Stomach smooth muscle (tissue), 2 donors: Measurements from ENCODE around the gene GARIN1A.
"Not testable (repeated sequence)": the region's sequence is repeated elsewhere in the genome, so short reads cannot be mapped to it uniquely, and the experiment has no call there.

Source experiments
- H3K27ac ChIP-seq: one replicate; pipeline ENCODE4 v1.7.0; 2013; ENCODE audit warnings: mild to moderate bottlenecking, low read length, inconsistent platforms
- H3K27me3 ChIP-seq, 2 donors: one replicate each; pipeline ENCODE4 v1.7.0; 2013; ENCODE audit warnings: low read length in 2 of 2; ENCODE audit not compliant: insufficient read depth in 2 of 2, control insufficient read depth in 1 of 2
- H3K36me3 ChIP-seq, 2 donors: one replicate each; pipeline ENCODE4 v1.7.0; 2013; ENCODE audit warnings: low read length in 2 of 2; ENCODE audit not compliant: control insufficient read depth in 2 of 2, insufficient read depth in 2 of 2
- H3K4me1 ChIP-seq: one replicate; pipeline ENCODE4 v1.7.0; 2013; ENCODE audit warnings: low read length; ENCODE audit not compliant: control insufficient read depth, insufficient read depth
- H3K4me3 ChIP-seq, 2 donors: one replicate each; pipeline ENCODE4 v1.7.0; 2013; ENCODE audit warnings: low read length in 2 of 2
- H3K9ac ChIP-seq, 2 donors: one replicate each; pipeline ENCODE4 v1.7.0; 2013; ENCODE audit warnings: low read length in 2 of 2, mild to moderate bottlenecking in 1 of 2
- H3K9me3 ChIP-seq, 2 donors: one replicate each; pipeline ENCODE4 v1.7.0; 2013; ENCODE audit warnings: low read length in 2 of 2; ENCODE audit not compliant: control insufficient read depth in 2 of 2
- donor health status: healthy.
- donor health status: Pancreatic carcinoma.

Gene GARIN1A

GRCh38 chr7:128683270-128683669 is 11.2 kb downstream of the GARIN1A start:
- not testable (repeated sequence) for H3K9me3 ChIP-seq, H3K27me3 ChIP-seq, H3K27ac ChIP-seq, H3K36me3 ChIP-seq, H3K9ac ChIP-seq, H3K4me3 ChIP-seq, H3K4me1 ChIP-seq

- H3K4me3 ChIP-seq, H3K9me3 ChIP-seq, H3K4me1 ChIP-seq, H3K27ac ChIP-seq, H3K9ac ChIP-seq, H3K36me3 ChIP-seq, H3K27me3 ChIP-seq: not testable (repeated sequence)
Measured at GRCh38 chr7:128683738-128684137, 11.6 kb downstream of the GARIN1A start.

- Histone ChIP-seq H3K4me3 (no peak overlapping the region), H3K36me3 (peaks cover 2% of the 10 kb centered on the region in 2 donors), H3K9ac (no peak overlapping the region), H3K27ac (no peak overlapping the region), H3K9me3 (no peaks in the 10 kb centered on the region), H3K4me1 (no peaks in the 10 kb centered on the region), H3K27me3 (no peaks in the 10 kb centered on the region)
Measured at GRCh38 chr7:128687131-128687530, 15.0 kb downstream of the GARIN1A start.

- no peaks in the 10 kb centered on the region for H3K9me3 ChIP-seq
- H3K27ac ChIP-seq = no peak overlapping the region
- H3K27me3 ChIP-seq = peaks cover 0 to 2% of the 10 kb centered on the region in 2 donors
- no peaks in the 10 kb centered on the region for H3K36me3 ChIP-seq
- H3K4me1 ChIP-seq = no peaks in the 10 kb centered on the region
- H3K9ac ChIP-seq = no peak overlapping the region
- no peak overlapping the region for H3K4me3 ChIP-seq
Measured at GRCh38 chr7:128688492-128688891, 16.4 kb downstream of the GARIN1A start.

GRCh38 chr7:128689161-128689935 is 17.3 kb downstream of the GARIN1A start:
- not testable (repeated sequence) for H3K4me1 ChIP-seq, H3K27me3 ChIP-seq, H3K36me3 ChIP-seq, H3K9me3 ChIP-seq, H3K27ac ChIP-seq, H3K9ac ChIP-seq, H3K4me3 ChIP-seq

GRCh38 chr7:128691227-128691626 is 19.1 kb downstream of the GARIN1A start:
- peaks cover 2 to 7% of the 10 kb centered on the region in 2 donors for H3K27me3 ChIP-seq
- H3K36me3 ChIP-seq = no peaks in the 10 kb centered on the region
- no peak overlapping the region for H3K9ac ChIP-seq
- H3K9me3 ChIP-seq = no peaks in the 10 kb centered on the region
- H3K4me3 ChIP-seq = no peak overlapping the region
- H3K27ac ChIP-seq = no peak overlapping the region
- no peaks in the 10 kb centered on the region for H3K4me1 ChIP-seq

- Histone ChIP-seq H3K27ac (no peak overlapping the region), H3K9me3 (no peaks in the 10 kb centered on the region), H3K4me3 (no peak overlapping the region), H3K9ac (no peak overlapping the region), H3K27me3 (peaks cover 16 to 21% of the 10 kb centered on the region in 2 donors), H3K4me1 (peaks cover 8% of the 10 kb centered on the region), H3K36me3 (no peaks in the 10 kb centered on the region)
Measured at GRCh38 chr7:128692623-128693270, 20.7 kb downstream of the GARIN1A start.

- Histone ChIP-seq H3K27me3 (peaks cover 23 to 27% of the 10 kb centered on the region in 2 donors), H3K36me3 (no peaks in the 10 kb centered on the region), H3K4me1 (peaks cover 9% of the 10 kb centered on the region), H3K9me3 (no peaks in the 10 kb centered on the region), H3K9ac (no peak overlapping the region), H3K4me3 (no peak overlapping the region), H3K27ac (no peak overlapping the region)
Measured at GRCh38 chr7:128693373-128694015, 21.4 kb downstream of the GARIN1A start.

GRCh38 chr7:128694738-128695137 is 22.6 kb downstream of the GARIN1A start:
- Histone ChIP-seq H3K9me3 (no peaks in the 10 kb centered on the region), H3K27ac (no peak overlapping the region), H3K27me3 (peaks cover 25 to 35% of the 10 kb centered on the region in 2 donors), H3K4me3 (no peak overlapping the region), H3K4me1 (peaks cover 9% of the 10 kb centered on the region), H3K36me3 (no peaks in the 10 kb centered on the region), H3K9ac (no peak overlapping the region)

GRCh38 chr7:128697302-128697905 is 25.3 kb downstream of the GARIN1A start:
- H3K4me3 ChIP-seq = peak overlapping the region; percentile 52 to 63
- no peak overlapping the region for H3K27ac ChIP-seq
- peak overlapping the region in 1 of 2 donors; percentile 22 for H3K9ac ChIP-seq
- H3K9me3 ChIP-seq = no peaks in the 10 kb centered on the region
- peaks cover 9% of the 10 kb centered on the region for H3K4me1 ChIP-seq
- peaks cover 33 to 35% of the 10 kb centered on the region in 2 donors for H3K27me3 ChIP-seq
- H3K36me3 ChIP-seq = no peaks in the 10 kb centered on the region
